ENCODE results near the gene EREG.
A peak's percentile ranks its signal among the peaks of the same experiment; 100 is the strongest.
"Not testable (repeated sequence)": the region's sequence is repeated elsewhere in the genome, so short reads cannot be mapped to it uniquely, and the experiment has no call there.

Gene EREG

GRCh38 chr4:74387790-74388189 is 22.8 kb downstream of the EREG start:
- no peak for DNase-seq (ENCODE audit: low read depth in 2 of 3, low spot score in 1 of 3)

DNA sequence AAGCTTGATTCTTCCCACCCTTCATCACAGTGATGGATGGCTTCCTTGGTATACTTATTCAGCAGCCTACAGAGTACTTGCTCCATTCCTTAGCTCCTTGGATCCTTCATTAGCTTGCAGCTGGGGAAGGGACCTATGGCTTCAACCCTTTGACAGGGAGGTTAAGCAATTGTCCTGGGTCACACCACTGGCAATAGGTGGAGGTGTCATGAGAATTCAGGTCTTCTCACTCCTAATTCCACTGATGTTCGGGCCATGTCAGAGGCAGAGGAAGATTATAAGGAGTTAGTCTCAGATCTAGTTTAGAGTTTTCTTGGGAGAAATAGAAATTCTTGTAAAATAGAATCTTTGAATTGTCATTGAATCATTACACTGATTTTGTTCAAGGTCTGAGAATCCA is 24.5 kb downstream of the EREG start:
- DNase-seq (ENCODE audit: low read depth in 2 of 3, low spot score in 1 of 3), result no peak

GRCh38 chr4:74390677-74391076 is 25.7 kb downstream of the EREG start:
- no peak for DNase-seq (ENCODE audit: low read depth in 2 of 3, low spot score in 1 of 3)

GRCh38 chr4:74391346-74391745 is 26.4 kb downstream of the EREG start:
- DNase-seq (ENCODE audit: low read depth in 2 of 3, low spot score in 1 of 3), result no peak

- DNase-seq (ENCODE audit: low read depth in 2 of 3, low spot score in 1 of 3), result no peak
Measured at GRCh38 chr4:74391890-74392475, 27.0 kb downstream of the EREG start.

- no peak for DNase-seq (ENCODE audit: low read depth in 2 of 3, low spot score in 1 of 3)
Measured at GRCh38 chr4:74394476-74395136, 29.7 kb downstream of the EREG start.

DNA sequence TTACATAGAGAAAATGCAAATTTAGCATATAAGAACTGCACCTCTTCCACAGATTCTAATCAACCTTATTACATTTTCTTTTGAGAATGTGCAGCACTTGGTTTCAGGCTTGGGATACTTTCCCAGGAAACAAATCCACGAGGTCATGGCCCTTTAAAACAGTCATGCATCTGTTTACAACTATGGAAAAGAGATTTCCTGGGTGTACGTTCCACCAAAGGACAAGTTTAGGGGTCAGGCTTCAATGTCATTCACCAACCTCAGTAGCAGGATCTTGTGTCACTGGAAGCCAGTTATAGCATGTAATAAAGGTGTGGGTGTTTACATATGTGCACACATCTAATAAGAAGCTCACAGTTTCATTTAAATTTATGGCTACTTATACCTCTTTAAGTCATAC is 30.7 kb downstream of the EREG start:
- no peak for DNase-seq (ENCODE audit: low read depth in 2 of 3, low spot score in 1 of 3)

DNA sequence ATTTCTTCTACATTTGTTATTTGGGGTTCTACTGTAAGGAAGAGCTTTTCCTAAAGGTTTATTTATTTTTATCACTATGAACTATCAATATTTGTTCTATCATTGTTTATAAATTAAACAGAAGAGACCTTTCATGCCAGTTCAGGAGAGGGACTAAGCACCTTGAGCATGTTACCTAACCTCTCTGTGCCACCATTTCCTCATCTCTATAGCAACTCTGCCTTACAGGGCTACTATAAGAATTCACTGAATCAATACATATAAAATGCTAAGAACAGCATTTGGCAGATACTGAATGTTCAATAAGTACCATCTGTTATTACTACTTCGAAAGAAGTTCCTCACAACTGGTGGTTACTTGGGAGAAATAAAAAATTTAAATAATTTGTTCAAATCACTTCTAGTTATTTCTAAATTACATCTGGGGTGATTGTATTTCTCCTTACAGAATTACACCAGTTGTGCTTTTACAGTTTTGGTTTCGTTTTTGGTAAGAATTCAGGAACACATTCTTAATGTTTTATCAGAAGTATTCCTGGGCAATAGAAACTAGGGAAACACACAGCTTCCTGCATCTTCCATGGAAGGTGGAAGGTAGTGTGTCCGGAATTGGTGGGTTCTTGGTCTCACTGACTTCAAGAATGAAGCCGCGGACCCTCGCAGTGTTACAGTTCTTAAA is 32.9 kb downstream of the EREG start:
- peak in 1 of 3 donors; percentile 3 for DNase-seq (ENCODE audit: low read depth in 2 of 3, low spot score in 1 of 3)

DNA sequence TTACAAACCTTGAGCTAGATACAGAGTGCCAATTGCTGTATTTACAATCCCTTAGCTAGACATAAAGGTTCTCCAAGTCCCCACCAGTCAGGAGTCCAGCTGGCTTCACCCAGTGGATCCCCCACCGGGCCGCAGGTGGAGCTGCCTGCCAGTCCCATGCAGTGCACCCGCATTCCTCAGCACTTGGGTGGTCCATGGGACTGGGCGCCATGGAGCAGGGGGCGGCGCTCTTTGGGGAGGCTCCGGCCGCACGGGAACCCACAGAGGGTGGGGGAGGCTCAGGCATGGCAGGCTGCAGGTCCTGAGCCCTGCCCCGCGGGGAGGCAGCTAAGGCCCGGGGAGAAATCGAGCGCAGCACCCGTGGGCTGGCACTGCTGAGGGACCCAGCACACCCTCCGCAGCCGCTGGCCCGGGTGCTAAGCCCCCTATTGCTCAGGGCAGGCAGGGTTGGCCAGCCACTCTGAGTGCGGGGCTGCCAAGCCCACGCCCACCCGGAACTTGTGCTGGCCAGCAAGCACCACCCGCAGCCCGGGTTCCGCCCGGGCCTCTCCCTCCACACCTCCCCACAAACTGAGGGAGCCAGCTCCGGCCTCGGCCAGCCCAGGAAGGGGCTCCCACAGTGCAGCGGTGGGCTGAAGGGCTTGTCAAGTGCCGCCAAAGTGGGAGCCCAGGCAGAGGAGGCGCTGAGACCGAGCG is 34.1 kb downstream of the EREG start:
- DNase-seq (ENCODE audit: low read depth in 2 of 3, low spot score in 1 of 3), result not testable (repeated sequence)

GRCh38 chr4:74400395-74400794 is 35.5 kb downstream of the EREG start:
- DNase-seq (ENCODE audit: low read depth in 2 of 3, low spot score in 1 of 3), result no peak

- no peak for DNase-seq (ENCODE audit: low read depth in 2 of 3, low spot score in 1 of 3)
Measured at GRCh38 chr4:74402692-74403456, 37.9 kb downstream of the EREG start.

DNA sequence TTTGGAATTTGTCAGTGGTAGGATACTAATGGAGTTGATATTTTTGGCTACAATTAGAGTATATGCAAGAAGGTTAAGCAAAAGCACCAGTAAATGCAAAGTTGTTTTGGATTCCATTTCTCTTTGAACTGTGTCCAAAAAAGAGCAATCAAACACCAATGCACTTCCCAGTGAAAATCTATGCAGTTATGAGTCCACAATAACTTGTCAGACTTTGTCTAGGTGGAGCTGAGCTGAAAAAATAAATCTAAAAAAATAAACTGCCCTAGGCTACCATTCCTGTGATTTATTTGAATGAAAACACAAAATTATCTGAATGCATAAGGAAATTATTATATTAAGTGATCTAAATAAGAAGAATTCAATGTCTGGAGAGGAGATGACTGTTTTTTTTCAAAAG is 42.9 kb downstream of the EREG start:
- no peak for DNase-seq (ENCODE audit: low read depth in 2 of 3, low spot score in 1 of 3)

DNA sequence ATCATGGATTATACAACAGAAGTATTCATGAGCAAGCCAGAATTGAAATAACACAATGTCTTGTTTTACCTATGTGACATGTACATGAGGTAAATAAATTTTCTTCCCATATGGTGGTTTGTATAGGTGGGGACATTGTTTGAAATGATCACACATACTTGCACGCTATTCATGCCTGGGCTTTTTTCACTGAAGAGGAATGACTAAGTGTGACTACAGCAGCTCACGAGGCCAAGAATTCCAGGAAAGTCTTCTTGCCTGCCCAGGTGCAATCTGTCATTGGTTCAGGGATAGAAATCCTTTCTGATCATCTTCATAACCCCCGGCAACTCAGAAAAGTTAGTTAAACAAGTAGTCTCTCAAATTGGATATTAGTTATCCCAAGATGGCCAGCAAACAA is 43.7 kb downstream of the EREG start:
- DNase-seq (ENCODE audit: low read depth in 2 of 3, low spot score in 1 of 3), result no peak

GRCh38 chr4:74410272-74410671 is 45.3 kb downstream of the EREG start:
- no peak for DNase-seq (ENCODE audit: low read depth in 2 of 3, low spot score in 1 of 3)

DNA sequence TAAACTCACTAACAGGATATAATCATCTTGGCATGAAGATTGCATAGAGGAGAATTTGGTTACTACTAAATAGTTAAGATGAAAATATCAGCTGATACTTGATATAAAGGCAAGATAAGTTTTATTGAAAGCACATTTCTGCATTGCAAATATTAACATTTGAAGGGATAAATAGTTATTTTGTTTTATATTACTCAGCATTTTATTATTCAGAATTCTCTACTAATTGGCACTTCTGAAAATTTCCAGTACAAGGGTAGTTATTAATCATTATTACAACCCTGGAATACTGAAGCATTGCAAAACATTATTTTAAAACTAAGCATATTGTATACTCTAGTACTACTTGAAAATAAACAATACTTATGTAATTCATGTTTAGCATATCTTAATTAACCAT is 47.3 kb downstream of the EREG start:
- DNase-seq (ENCODE audit: low read depth in 2 of 3, low spot score in 1 of 3), result no peak

GRCh38 chr4:74413265-74413664 is 48.3 kb downstream of the EREG start:
- no peak for DNase-seq (ENCODE audit: low read depth in 2 of 3, low spot score in 1 of 3)

- no peak for DNase-seq (ENCODE audit: low read depth in 2 of 3, low spot score in 1 of 3)
Measured at GRCh38 chr4:74414149-74414809, 49.3 kb downstream of the EREG start.

DNA sequence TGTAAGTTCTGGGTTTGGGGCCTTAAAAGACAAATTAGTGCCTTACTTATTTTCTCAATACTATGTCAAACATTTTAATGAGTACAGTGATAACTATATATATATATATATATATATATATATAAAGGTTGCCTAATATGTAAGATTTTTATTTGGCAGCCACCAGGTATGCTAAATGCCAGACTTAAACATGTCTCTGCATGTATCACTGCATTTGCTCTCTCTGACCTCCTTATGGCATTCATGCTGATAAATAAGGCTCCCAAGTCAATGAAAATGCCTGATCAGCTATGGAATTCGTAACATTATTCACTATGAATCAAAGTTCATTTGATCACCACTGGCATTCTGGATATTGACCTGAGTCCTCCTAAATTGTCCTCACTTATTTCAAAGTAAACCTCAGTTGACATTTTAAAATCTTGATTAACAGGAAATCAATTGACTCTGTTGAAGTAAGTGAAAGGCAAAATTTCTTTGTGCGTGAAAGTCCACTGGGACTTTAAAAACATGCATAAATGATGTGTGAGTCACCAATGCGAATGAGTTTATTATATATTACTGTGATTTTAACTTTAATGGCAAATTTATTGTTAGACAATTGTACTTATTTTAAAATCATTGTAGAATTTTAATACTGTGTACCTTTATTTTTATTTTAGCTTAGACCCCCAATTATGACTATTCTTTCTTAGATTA is 50.8 kb downstream of the EREG start:
- DNase-seq (ENCODE audit: low read depth in 2 of 3, low spot score in 1 of 3), result no peak

- DNase-seq (ENCODE audit: low read depth in 2 of 3, low spot score in 1 of 3), result no peak
Measured at GRCh38 chr4:74418063-74418670, 53.2 kb downstream of the EREG start.

GRCh38 chr4:74420863-74421262 is 55.9 kb downstream of the EREG start:
- no peak for DNase-seq (ENCODE audit: low read depth in 2 of 3, low spot score in 1 of 3)
